Measurements from ENCODE around the gene COQ5.

DNA sequence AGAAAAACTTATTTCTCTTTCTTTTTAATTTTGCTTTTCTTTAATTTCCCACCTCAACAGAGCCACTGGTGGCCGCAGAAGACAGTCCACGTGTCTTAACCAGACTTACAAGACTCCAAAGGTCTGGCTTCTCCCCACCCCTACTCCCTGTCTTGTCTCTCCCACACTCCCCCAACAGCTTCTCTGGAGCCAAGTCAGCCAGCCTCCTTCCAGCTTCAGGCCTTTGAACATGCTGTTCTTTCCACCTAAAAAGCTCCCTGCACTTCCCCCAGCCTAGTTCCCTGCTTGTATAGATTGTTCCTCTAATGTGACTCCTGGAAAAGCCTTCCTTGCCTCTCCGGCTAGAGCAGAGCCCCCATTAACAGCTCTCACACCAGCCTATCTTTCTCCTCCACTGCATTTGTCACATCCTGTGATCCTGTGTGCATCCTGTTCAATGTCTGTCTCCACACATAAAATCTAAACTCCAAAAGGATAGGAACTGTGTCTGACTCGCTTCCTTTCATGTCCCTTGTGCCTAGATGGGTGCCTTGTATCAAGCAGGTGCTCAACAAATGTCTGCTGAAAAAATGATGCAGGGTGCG lies 40.8 kb downstream of the COQ5 start:
- TF ChIP-seq YY1 (IDR thresholded peaks at IDR 0.05; ENCODE audit: insufficient read depth, insufficient read length), result no peak
- no peak for TF ChIP-seq ZNF274 (IDR thresholded peaks at IDR 0.05; ENCODE audit: low read depth, low read length)

Measured in NT2/D1 (cell line).